ENCODE measurements around the gene NR6A1. TPM values are rescaled to one million over a fixed set of nuclear protein-coding genes. Genes with fewer than 3 reads are reported as not detected.

Gene NR6A1
- total RNA-seq, 1 donor from 2014 or later, result 0.92 TPM

- TF ChIP-seq, protein P1, sequence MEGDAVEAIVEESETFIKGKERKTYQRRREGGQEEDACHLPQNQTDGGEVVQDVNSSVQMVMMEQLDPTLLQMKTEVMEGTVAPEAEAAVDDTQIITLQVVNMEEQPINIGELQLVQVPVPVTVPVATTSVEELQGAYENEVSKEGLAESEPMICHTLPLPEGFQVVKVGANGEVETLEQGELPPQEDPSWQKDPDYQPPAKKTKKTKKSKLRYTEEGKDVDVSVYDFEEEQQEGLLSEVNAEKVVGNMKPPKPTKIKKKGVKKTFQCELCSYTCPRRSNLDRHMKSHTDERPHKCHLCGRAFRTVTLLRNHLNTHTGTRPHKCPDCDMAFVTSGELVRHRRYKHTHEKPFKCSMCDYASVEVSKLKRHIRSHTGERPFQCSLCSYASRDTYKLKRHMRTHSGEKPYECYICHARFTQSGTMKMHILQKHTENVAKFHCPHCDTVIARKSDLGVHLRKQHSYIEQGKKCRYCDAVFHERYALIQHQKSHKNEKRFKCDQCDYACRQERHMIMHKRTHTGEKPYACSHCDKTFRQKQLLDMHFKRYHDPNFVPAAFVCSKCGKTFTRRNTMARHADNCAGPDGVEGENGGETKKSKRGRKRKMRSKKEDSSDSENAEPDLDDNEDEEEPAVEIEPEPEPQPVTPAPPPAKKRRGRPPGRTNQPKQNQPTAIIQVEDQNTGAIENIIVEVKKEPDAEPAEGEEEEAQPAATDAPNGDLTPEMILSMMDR (IDR thresholded peaks at IDR 0.05; ENCODE audit: insufficient read depth, low read length, poor library complexity, severe bottlenecking), result no peak
- Histone ChIP-seq H3K36me3 (ENCODE audit: control insufficient read depth, insufficient read depth, low read length) (no peaks in the 10 kb centered on the region), H3K27me3 (ENCODE audit: control insufficient read depth, insufficient read depth, low read length) (no peaks in the 10 kb centered on the region), H3K4me3 (ENCODE audit: low read depth, low read length) (no peak overlapping the region)
- no peak for DNase-seq (ENCODE audit: low read depth)
These were observed 142.4 kb downstream of the NR6A1 start for GRCh38 chr9:124628741-124629140.

- Histone ChIP-seq H3K27me3 (ENCODE audit: control insufficient read depth, insufficient read depth, low read length) (no peaks in the 10 kb centered on the region), H3K4me3 (ENCODE audit: low read depth, low read length) (no peak overlapping the region), H3K36me3 (ENCODE audit: control insufficient read depth, insufficient read depth, low read length) (no peaks in the 10 kb centered on the region)
- TF ChIP-seq, protein P1 (IDR thresholded peaks at IDR 0.05; ENCODE audit: insufficient read depth, low read length, poor library complexity, severe bottlenecking), result no peak
- DNase-seq (ENCODE audit: low read depth), result no peak
These were observed 144.8 kb downstream of the NR6A1 start for GRCh38 chr9:124626276-124626675.

DNA sequence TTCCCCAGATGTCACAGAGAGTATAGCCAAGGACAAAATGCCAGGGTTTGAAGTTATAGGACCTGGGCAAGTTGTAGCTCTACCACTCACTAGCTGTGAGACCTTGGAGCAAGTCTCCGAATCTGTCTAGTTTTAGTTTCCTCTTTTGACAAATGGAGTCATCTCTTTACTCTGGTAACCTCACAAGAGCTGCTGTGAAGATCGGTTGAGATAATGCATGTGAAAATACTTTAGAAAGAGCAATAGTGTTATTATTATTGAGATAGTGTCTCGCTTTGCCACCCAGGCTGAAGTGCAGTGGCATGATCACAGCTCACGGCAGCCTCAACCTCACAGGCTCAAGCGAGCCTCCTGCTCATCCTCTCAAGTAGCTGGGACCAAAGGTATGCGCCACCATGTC, 146.0 kb downstream of the NR6A1 start:
- no peak for DNase-seq (ENCODE audit: low read depth)
- TF ChIP-seq, protein P1 (IDR thresholded peaks at IDR 0.05; ENCODE audit: insufficient read depth, low read length, poor library complexity, severe bottlenecking), result no peak
- H3K4me3 ChIP-seq (ENCODE audit: low read depth, low read length), result no peak overlapping the region
- H3K27me3 ChIP-seq (ENCODE audit: control insufficient read depth, insufficient read depth, low read length), result no peaks in the 10 kb centered on the region
- H3K36me3 ChIP-seq (ENCODE audit: control insufficient read depth, insufficient read depth, low read length), result no peaks in the 10 kb centered on the region

- TF ChIP-seq, protein P1 (IDR thresholded peaks at IDR 0.05; ENCODE audit: insufficient read depth, low read length, poor library complexity, severe bottlenecking), result no peak
- DNase-seq (ENCODE audit: low read depth), result no peak
- H3K4me3 ChIP-seq (ENCODE audit: low read depth, low read length), result no peak overlapping the region
- no peaks in the 10 kb centered on the region for H3K36me3 ChIP-seq (ENCODE audit: control insufficient read depth, insufficient read depth, low read length)
- H3K27me3 ChIP-seq (ENCODE audit: control insufficient read depth, insufficient read depth, low read length), result no peaks in the 10 kb centered on the region
These were observed 146.4 kb downstream of the NR6A1 start for GRCh38 chr9:124624735-124624992.

DNA sequence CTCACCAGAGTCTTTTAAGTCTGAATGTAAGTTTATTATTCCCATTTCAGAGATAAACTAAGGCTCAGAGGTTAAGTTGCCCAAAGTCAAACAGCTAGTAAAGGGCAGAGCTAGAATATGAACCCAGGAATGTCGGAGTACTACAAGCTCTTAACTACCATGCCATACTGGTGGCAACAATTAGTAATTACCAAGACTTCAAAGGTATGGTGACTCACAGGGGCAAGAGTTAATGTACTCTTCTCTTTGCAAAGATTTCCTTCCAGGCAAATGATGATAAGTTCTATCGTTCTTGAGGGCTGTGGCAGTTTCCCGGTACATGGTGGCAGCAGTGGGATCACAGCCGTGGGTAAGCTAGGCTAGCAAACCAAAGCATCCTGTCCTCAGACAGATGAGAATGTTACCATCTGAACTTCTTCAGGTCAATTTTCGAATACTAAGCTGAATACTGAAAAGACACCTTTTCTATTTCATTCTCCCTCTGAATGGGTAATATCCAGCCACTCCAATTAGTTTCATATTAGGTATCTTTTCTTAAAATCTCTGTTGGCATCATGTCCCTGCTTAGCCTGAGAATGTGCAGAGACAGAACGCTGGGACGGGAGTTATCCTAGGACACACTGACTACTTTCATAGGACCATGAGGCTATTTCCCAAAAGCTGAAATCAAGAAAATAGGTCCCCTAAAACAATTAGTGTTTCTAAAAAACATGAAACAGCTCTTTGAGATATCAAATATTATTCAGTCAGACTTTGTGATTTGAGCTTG, 147.0 kb downstream of the NR6A1 start:
- TF ChIP-seq, protein P1 (IDR thresholded peaks at IDR 0.05; ENCODE audit: insufficient read depth, low read length, poor library complexity, severe bottlenecking), result no peak
- H3K4me3 ChIP-seq (ENCODE audit: low read depth, low read length), result no peak overlapping the region
- DNase-seq (ENCODE audit: low read depth), result no peak
- H3K27me3 ChIP-seq (ENCODE audit: control insufficient read depth, insufficient read depth, low read length), result no peaks in the 10 kb centered on the region
- no peaks in the 10 kb centered on the region for H3K36me3 ChIP-seq (ENCODE audit: control insufficient read depth, insufficient read depth, low read length)

GRCh38 chr9:124622882-124623281, 148.2 kb downstream of the NR6A1 start:
- TF ChIP-seq, protein P1 (IDR thresholded peaks at IDR 0.05; ENCODE audit: insufficient read depth, low read length, poor library complexity, severe bottlenecking), result no peak
- DNase-seq (ENCODE audit: low read depth), result no peak
- Histone ChIP-seq H3K4me3 (ENCODE audit: low read depth, low read length) (no peak overlapping the region), H3K36me3 (ENCODE audit: control insufficient read depth, insufficient read depth, low read length) (no peaks in the 10 kb centered on the region), H3K27me3 (ENCODE audit: control insufficient read depth, insufficient read depth, low read length) (no peaks in the 10 kb centered on the region)
